Progenitor cell of endocrine pancreas (in vitro differentiated cells): ENCODE measurements around the gene TEX19. TPM values are rescaled to one million over a fixed set of nuclear protein-coding genes. Genes with fewer than 3 reads are reported as not detected.

Source experiments
- DNase-seq: peaks from one replicate; pipeline ENCODE4 v3.0.0; 2021; ENCODE audit warnings: low spot score; ENCODE audit not compliant: unreplicated experiment
- H3K27ac Mint-ChIP-seq: 2 replicates; pipeline ENCODE4 v1.8.0; 2021; ENCODE audit warnings: mild to moderate bottlenecking, moderate library complexity, mixed read lengths
- H3K27me3 Mint-ChIP-seq: 2 replicates; pipeline ENCODE4 v1.8.0; 2021; ENCODE audit warnings: mixed read lengths
- H3K36me3 Mint-ChIP-seq: 2 replicates; pipeline ENCODE4 v1.8.0; 2022; ENCODE audit warnings: mixed read lengths; ENCODE audit not compliant: insufficient read depth
- H3K4me1 Mint-ChIP-seq: 2 replicates; pipeline ENCODE4 v1.8.0; 2021; ENCODE audit warnings: low read depth, mixed read lengths
- H3K4me3 Mint-ChIP-seq: 2 replicates; pipeline ENCODE4 v1.8.0; 2021; ENCODE audit warnings: low read depth, mild to moderate bottlenecking, moderate library complexity, mixed read lengths
- H3K9me3 Mint-ChIP-seq: 2 replicates; pipeline ENCODE4 v1.8.0; 2021; ENCODE audit warnings: low read depth, mixed read lengths
- total RNA-seq: library from RNA; stranded (reverse); gene quantifications from 2 replicates; pipeline ENCODE4 v1.2.1, GENCODE V29; 2021
- TF ChIP-seq, protein P1 (sequence below): fragments of 200-600 bp; sonication (generic); IDR thresholded peaks from one replicate; pipeline ENCODE4 v1.5.0; 2021; ENCODE audit warnings: antibody characterized with exemption, mild to moderate bottlenecking; ENCODE audit not compliant: unreplicated experiment

TEX19 gene
- total RNA-seq, 1 donor from 2014 or later, result not detected

DNA sequence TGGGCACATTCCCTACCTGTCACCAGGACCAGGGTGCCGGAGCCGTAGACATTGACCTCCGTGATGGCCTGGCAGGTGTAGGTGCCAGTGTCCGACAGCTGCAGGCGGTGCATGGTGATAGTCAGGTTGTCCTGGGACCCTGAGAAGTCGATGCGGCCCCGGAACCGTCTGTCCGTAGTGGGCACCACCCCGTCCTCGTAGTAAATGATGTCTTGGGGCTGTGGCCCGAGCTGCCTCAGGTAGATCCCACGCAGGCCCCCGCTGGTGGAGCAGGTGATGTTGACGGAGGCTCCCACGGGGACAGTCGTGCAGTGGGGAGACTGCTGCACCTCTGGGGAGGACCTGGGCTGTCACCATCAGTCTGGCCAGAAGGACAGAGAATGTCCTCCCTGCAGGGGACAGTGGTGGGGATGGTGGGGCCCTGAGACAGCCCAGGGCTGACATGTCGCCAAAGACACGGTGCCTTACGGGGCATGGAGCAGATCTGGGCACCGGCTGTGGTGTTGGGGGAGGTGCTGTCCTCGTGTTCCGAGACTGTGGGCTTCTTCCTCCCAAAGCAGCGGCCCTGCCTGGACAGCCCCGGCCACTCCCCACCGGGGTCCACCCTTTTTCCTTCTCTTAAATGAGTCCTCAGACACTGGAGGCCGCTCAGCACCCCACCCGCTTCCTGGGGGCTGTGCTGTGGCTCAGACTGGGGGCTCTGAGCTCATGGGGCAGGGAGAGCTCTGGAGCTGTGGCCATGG, 42.2 kb upstream of the TEX19 start:
- Mint-ChIP-seq H3K4me1 (peaks cover 4% of the 10 kb centered on the region), H3K36me3 (no peaks in the 10 kb centered on the region), H3K27me3 (peaks cover 5% of the 10 kb centered on the region), H3K9me3 (no peaks in the 10 kb centered on the region), H3K4me3 (no peak overlapping the region), H3K27ac (no peak overlapping the region)
- DNase-seq, result no peak
- TF ChIP-seq, protein P1, sequence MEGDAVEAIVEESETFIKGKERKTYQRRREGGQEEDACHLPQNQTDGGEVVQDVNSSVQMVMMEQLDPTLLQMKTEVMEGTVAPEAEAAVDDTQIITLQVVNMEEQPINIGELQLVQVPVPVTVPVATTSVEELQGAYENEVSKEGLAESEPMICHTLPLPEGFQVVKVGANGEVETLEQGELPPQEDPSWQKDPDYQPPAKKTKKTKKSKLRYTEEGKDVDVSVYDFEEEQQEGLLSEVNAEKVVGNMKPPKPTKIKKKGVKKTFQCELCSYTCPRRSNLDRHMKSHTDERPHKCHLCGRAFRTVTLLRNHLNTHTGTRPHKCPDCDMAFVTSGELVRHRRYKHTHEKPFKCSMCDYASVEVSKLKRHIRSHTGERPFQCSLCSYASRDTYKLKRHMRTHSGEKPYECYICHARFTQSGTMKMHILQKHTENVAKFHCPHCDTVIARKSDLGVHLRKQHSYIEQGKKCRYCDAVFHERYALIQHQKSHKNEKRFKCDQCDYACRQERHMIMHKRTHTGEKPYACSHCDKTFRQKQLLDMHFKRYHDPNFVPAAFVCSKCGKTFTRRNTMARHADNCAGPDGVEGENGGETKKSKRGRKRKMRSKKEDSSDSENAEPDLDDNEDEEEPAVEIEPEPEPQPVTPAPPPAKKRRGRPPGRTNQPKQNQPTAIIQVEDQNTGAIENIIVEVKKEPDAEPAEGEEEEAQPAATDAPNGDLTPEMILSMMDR, result no peak

DNA sequence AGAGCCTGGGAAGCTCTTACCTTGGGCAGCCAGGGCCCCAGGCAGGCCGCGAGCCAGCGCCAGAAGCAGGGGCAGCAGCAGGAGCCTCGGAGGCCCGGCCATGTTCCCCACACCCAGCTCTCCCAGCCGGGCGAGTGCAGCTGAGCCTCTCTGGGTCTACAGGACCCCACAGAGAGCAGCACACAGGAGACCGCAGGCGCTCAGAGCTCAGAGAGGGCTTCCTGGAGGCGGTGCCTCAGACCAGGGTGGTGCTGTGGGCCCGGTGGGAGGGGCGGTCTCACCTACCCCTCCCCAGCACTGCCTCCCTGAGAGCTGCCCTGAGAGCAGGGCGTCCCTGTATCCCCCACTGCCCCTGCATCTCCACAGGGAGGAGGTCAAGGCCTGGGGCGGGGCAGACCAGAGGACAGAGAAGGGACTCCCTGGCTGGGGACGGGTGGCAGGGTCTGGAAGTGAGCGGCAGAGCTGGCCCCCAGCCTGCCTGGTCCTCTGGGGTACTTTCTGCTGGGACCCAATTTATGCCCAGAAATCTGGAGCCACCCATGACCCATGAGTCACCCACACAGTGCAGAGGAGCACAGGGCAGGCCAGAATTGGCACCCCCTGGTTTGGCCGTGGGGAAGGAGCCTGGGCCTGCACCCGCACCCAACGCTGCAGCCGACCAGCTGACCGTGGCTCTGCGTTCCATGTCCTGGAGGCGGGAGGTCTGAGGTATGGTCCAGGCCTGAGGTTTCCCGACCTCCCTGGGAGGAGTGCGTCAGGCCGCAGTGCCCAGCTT, 41.5 kb upstream of the TEX19 start, which contains the start of gene CD7:
Gene CD7, minus strand, starts transcription at position 215 of the 775 bp plus-strand sequence. Its CDS starts 113 bp downstream, at position 102.
- Mint-ChIP-seq H3K36me3 (no peaks in the 10 kb centered on the region), H3K9me3 (no peaks in the 10 kb centered on the region), H3K27ac (no peak within 1 kb of the TSS), H3K27me3 (peaks cover 5% of the 10 kb centered on the region), H3K4me1 (peaks cover 4% of the 10 kb centered on the region), H3K4me3 (no peak within 1 kb of the TSS)
- no peak for DNase-seq
- TF ChIP-seq, protein P1, result no peak

DNA sequence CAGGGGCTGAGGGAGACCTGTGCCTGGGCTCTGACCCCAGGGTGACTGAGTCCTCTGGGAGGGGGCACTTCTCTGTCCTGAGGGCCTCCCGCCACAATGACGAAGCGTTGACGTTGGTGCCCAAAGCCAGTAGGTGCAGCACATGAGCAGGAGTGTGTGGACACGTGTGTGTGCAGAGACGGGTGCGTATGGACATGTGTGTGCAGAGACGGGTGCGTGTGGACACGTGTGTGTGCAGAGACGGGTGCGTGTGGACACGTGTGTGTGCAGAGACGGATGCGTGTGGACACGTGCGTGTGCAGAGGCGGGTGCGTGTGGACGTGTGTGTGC, 40.9 kb upstream of the TEX19 start:
- H3K27me3 Mint-ChIP-seq, result peaks cover 5% of the 10 kb centered on the region
- H3K4me1 Mint-ChIP-seq, result peaks cover 4% of the 10 kb centered on the region
- no peak overlapping the region for H3K4me3 Mint-ChIP-seq
- no peaks in the 10 kb centered on the region for H3K9me3 Mint-ChIP-seq
- TF ChIP-seq, protein P1, result no peak
- H3K36me3 Mint-ChIP-seq, result no peaks in the 10 kb centered on the region
- H3K27ac Mint-ChIP-seq, result no peak overlapping the region
- no peak for DNase-seq

DNA sequence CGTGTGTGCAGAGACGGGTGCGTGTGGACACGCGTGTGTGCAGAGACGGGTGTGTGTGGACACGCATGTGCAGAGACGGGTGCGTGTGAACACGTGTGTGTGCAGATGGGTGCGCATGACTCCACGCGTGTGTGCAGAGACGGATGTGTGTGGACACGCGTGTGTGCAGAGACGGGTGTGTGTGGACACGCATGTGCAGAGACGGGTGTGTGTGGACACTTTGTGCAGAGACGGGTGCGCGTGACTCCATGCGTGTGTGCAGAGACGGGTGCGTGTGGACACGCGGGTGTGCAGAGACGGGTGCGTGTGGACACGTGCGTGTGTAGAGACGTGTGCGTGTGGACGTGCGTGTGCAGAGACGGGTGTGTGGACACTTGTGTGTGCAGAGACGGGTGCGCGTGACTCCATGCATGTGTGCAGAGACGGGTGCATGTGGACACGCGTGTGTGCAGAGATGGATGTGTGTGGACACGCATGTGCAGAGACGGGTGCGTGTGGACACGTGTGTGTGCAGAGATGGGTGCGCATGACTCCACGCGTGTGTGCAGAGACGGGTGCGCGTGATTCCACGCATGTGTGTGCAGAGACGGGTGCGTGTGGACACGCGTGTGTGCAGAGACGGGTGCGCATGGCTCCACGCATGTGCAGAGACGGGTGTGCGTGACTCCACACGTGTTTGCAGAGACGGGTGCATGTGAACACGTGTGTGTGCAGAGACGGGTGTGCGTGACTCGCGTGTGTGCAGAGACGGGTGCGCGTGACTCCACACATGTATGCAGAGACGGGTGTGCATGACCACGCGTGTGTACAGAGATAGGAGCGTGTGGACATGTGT, 40.1 kb upstream of the TEX19 start:
- TF ChIP-seq, protein P1, result no peak
- H3K4me1 Mint-ChIP-seq, result peaks cover 4% of the 10 kb centered on the region
- no peak overlapping the region for H3K4me3 Mint-ChIP-seq
- H3K27ac Mint-ChIP-seq, result no peak overlapping the region
- H3K27me3 Mint-ChIP-seq, result peaks cover 3% of the 10 kb centered on the region
- DNase-seq, result no peak
- H3K36me3 Mint-ChIP-seq, result no peaks in the 10 kb centered on the region
- H3K9me3 Mint-ChIP-seq, result no peaks in the 10 kb centered on the region

DNA sequence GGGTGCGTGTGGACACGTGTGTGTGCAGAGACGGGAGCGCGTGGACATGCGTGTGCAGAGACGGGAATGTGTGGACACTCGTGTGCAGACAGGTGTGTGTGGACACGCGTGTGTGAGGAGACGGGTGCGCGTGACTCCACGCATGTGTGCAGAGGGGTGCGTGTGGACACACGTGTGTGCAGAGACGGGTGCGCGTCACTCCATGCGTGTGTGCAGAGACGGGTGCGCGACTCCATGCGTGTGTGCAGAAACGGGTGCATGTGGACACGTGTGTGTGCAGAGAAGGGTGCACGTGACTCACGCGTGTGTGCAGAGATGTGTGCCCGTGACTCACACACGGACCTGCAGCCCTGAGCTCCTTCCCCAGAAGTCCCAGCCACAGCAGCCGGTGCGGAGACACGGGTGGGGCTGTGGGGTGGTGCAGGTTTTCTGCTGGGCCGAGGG, 39.4 kb upstream of the TEX19 start:
- TF ChIP-seq, protein P1, result no peak
- Mint-ChIP-seq H3K4me3 (no peak overlapping the region), H3K4me1 (peaks cover 4% of the 10 kb centered on the region), H3K9me3 (no peaks in the 10 kb centered on the region), H3K36me3 (no peaks in the 10 kb centered on the region), H3K27ac (no peak overlapping the region), H3K27me3 (peaks cover 3% of the 10 kb centered on the region)
- DNase-seq, result no peak
